Endothelial cell of umbilical vein (primary cell): ENCODE measurements around the gene ZBP1. TPM values are rescaled to one million over a fixed set of nuclear protein-coding genes. Genes with fewer than 3 reads are reported as not detected.
A peak's percentile ranks its signal among the peaks of the same experiment; 100 is the strongest.

ENCODE experiments used
- Bru-seq: library from RNA; stranded (reverse); fragments of 400-500 nt; gene quantifications from one replicate; lab custom pipeline; 2021; lab: Mats Ljungman, UMichigan
- BruChase-seq, 2 experiments: library from RNA; stranded (reverse); fragments of 400-500 nt; gene quantifications; one replicate each; lab custom pipeline; 2021; lab: Mats Ljungman, UMichigan
- BruUV-seq: library from RNA; stranded (reverse); fragments of 400-500 nt; replicated peaks from 2 replicates; lab custom pipeline; 2021; lab: Mats Ljungman, UMichigan
- CTCF ChIA-PET: fragments of 300-600, 350-600 bp; sonication (Branson Sonifier 250); formaldehyde crosslinking; loops from one replicate; lab custom pipeline; 2021; ENCODE audit warnings: antibody characterized with exemption, inconsistent platforms; lab: Charles Lee
- POLR2A ChIA-PET: fragments of 300-600, 350-600 bp; sonication (Branson Sonifier 250); formaldehyde crosslinking; loops from one replicate; lab custom pipeline; 2021; ENCODE audit warnings: antibody characterized with exemption, inconsistent platforms; lab: Charles Lee
- DNase-seq: peaks from one replicate; pipeline ENCODE4 v3.0.0-alpha.2; 2011; ENCODE audit warnings: low read depth, low spot score
- FAIRE-seq: peaks from 2 replicates; lab custom pipeline; 2011; peaks lifted over from hg19 to GRCh38; lab: Jason Lieb, UNC
- H2AFZ ChIP-seq: 2 replicates; pipeline ENCODE4 v1.6.0; 2012; ENCODE audit warnings: low read depth, low read length, control low read depth, inconsistent platforms
- H3K27ac ChIP-seq: 2 replicates; pipeline ENCODE4 v1.5.1; 2011; ENCODE audit warnings: low read depth, mild to moderate bottlenecking, control low read depth, low read length, moderate library complexity; ENCODE audit not compliant: insufficient read depth
- H3K27me3 ChIP-seq, 2 experiments: 2 replicates each; pipeline versions ENCODE4 v1.6.0 to v1.6.1; 2011; ENCODE audit warnings: low read length in 2 of 2, mixed read lengths in 1 of 2; ENCODE audit not compliant: control insufficient read depth in 2 of 2, insufficient read depth in 2 of 2
- H3K36me3 ChIP-seq, 2 experiments: 2 replicates in 1 of 2; 3 replicates in 1 of 2; pipeline ENCODE4 v1.5.1; 2011; ENCODE audit warnings: low read length in 2 of 2, mild to moderate bottlenecking in 1 of 2, moderate library complexity in 1 of 2; ENCODE audit not compliant: control insufficient read depth in 2 of 2, insufficient read depth in 2 of 2; ENCODE audit errors: extremely low read depth in 1 of 2
- H3K4me1 ChIP-seq: 3 replicates; pipeline ENCODE4 v1.5.1; 2011; ENCODE audit warnings: mild to moderate bottlenecking, low read length; ENCODE audit not compliant: control insufficient read depth, insufficient read depth; ENCODE audit errors: extremely low read depth
- H3K4me2 ChIP-seq: 2 replicates; pipeline ENCODE4 v1.6.1; 2011; ENCODE audit warnings: low read length, control low read depth, mixed read lengths; ENCODE audit not compliant: insufficient read depth
- H3K4me3 ChIP-seq, 3 experiments: fragments of 200-600 bp in 1 of 3; sonication (generic), shearing (Covaris generic) in 1 of 3; replicated peaks in 1 of 3; 2 replicates each; pipeline ENCODE4 v1.5.1; 2011 to 2016; ENCODE audit warnings: control low read depth in 3 of 3, low read length in 3 of 3, mild to moderate bottlenecking in 2 of 3, inconsistent platforms in 1 of 3, low read depth in 1 of 3, moderate library complexity in 1 of 3; ENCODE audit not compliant: insufficient read depth in 1 of 3
- H3K79me2 ChIP-seq: 2 replicates; pipeline ENCODE4 v1.6.0; 2012; ENCODE audit warnings: low read length, inconsistent platforms; ENCODE audit not compliant: control insufficient read depth, insufficient read depth
- H3K9ac ChIP-seq: replicated peaks from 2 replicates; pipeline ENCODE3; 2011; ENCODE audit warnings: low read length, control low read depth; ENCODE audit not compliant: insufficient read depth; ENCODE audit errors: extremely low read depth
- H3K9me1 ChIP-seq: replicated peaks from 3 replicates; pipeline ENCODE4 v1.6.0; 2011; ENCODE audit warnings: mild to moderate bottlenecking, low read length; ENCODE audit not compliant: control insufficient read depth, insufficient read depth; ENCODE audit errors: extremely low read depth
- H3K9me3 ChIP-seq: replicated peaks from 2 replicates; pipeline ENCODE4 v1.5.1; 2012; ENCODE audit warnings: low read length, inconsistent platforms; ENCODE audit not compliant: control insufficient read depth, insufficient read depth
- H4K20me1 ChIP-seq: replicated peaks from 2 replicates; pipeline ENCODE3; 2011; ENCODE audit warnings: mild to moderate bottlenecking, low read length; ENCODE audit not compliant: control insufficient read depth, insufficient read depth; ENCODE audit errors: extremely low read depth
- EZH2 ChIP-seq: IDR thresholded peaks from 2 replicates; pipeline ENCODE4 v1.6.1; 2012; ENCODE audit warnings: borderline replicate concordance, low read depth, mild to moderate bottlenecking, moderate library complexity, low read length, inconsistent platforms; ENCODE audit not compliant: severe bottlenecking
- FOS ChIP-seq: IDR thresholded peaks from 2 replicates; pipeline ENCODE4 v1.6.1; 2011; ENCODE audit warnings: mild to moderate bottlenecking, low read length, moderate library complexity, borderline replicate concordance; ENCODE audit not compliant: insufficient read depth
- GATA2 ChIP-seq: IDR thresholded peaks from 2 replicates; pipeline ENCODE4 v1.7.0; 2011; ENCODE audit warnings: low read depth, mild to moderate bottlenecking, moderate library complexity, mixed read lengths, low read length; ENCODE audit not compliant: insufficient read length, insufficient read depth
- JUN ChIP-seq: IDR thresholded peaks from 2 replicates; pipeline ENCODE4 v1.6.1; 2011; ENCODE audit warnings: borderline replicate concordance, low read depth; ENCODE audit not compliant: insufficient read length, insufficient read depth
- MYC ChIP-seq: IDR thresholded peaks from one replicate; pipeline ENCODE4 v1.6.1; 2011; ENCODE audit warnings: mild to moderate bottlenecking, low read depth, low read length
- POLR2A ChIP-seq: IDR thresholded peaks from 2 replicates; pipeline ENCODE4 v1.6.1; 2012; ENCODE audit warnings: low read depth, mild to moderate bottlenecking, control low read depth, low read length
- POLR2AphosphoS5 ChIP-seq: IDR thresholded peaks from 2 replicates; pipeline ENCODE4 v1.6.1; 2012; ENCODE audit warnings: low read depth, mild to moderate bottlenecking, control low read depth, low read length, moderate library complexity; ENCODE audit not compliant: insufficient read depth
- dilution Hi-C: fragments of 300-500 bp; cut with MboI; formaldehyde crosslinking; loops from one replicate; pipeline ENCODE4 v1.15.0; 2019; ENCODE audit warnings: low sequenced_read_pairs; ENCODE audit not compliant: extremely low pct_ligation_motif_present
- intact Hi-C: fragments of 100-400 bp; cut with micrococcal nuclease; formaldehyde crosslinking; loops from one replicate; pipeline ENCODE4 v1.10.0; 2022
- long read RNA-seq: library from polyadenylated mRNA; stranded (forward); transcript quantifications from one replicate; pipeline ENCODE4 v2.0.0, GENCODE V29; 2021
- polyA minus RNA-seq, 3 experiments: library from RNA; depleted of rRNA, polyadenylated mRNA; stranded (reverse); fragments of >200 nt; gene quantifications; 1 replicate in 1 of 3; 2 replicates in 2 of 3; pipeline ENCODE4 v1.2.3, GENCODE V29; 2011
- polyA plus RNA-seq, 4 experiments: library from polyadenylated mRNA; depleted of rRNA in 3 of 4; stranded (reverse) in 3 of 4; unstranded in 1 of 4; fragments of >200 nt; gene quantifications; 2 replicates each; pipeline versions ENCODE4 v1.2.1 to v1.2.3, GENCODE V29; 2011 to 2012; ENCODE audit warnings: missing spikeins in 1 of 4
- total RNA-seq: library from RNA; stranded (reverse); gene quantifications from 2 replicates; pipeline ENCODE4 v1.2.3, GENCODE V29; 2021
- TF ChIP-seq, protein P1 (sequence below): IDR thresholded peaks from 2 replicates; pipeline ENCODE4 v1.6.1; 2011; ENCODE audit not compliant: insufficient read depth, insufficient read length
- TF ChIP-seq, protein P2 (sequence below), 2 donors: IDR thresholded peaks; 1 replicate in 1 of 2; 2 replicates in 1 of 2; pipeline ENCODE4 v1.5.1; 2011; ENCODE audit warnings: low read length in 2 of 2, mild to moderate bottlenecking in 2 of 2, moderate library complexity in 2 of 2, control low read depth in 1 of 2, inconsistent platforms in 1 of 2, low read depth in 1 of 2; ENCODE audit not compliant: insufficient read depth in 1 of 2; ENCODE audit errors: extremely low read depth in 1 of 2

The ZBP1 gene
- total RNA-seq (not detected in 2 replicates), polyA plus RNA-seq (not detected in 2 replicates), polyA minus RNA-seq (not detected in 2 replicates), Bru-seq, nascent RNA (not detected), BruChase-seq, experiment 1, labeled RNA remaining after a 6-hour chase (percentile 13 among the genes with signal in this experiment), BruChase-seq, experiment 2, labeled RNA remaining after a 2-hour chase (percentile 9 among the genes with signal in this experiment)
- not detected in 2 replicates for polyA plus RNA-seq (2011; cell fraction: cytosol; rRNA removed)
- not detected in 2 replicates for polyA plus RNA-seq (2011; cell fraction: nucleus; rRNA removed)
- not detected in 2 replicates for polyA plus RNA-seq (2012)
- polyA minus RNA-seq (2011; cell fraction: cytosol; rRNA and poly(A)+ RNA removed), result not detected
- not detected in 2 replicates for polyA minus RNA-seq (2011; cell fraction: nucleus; rRNA and poly(A)+ RNA removed)
- long read RNA-seq, result 0 reads

GRCh38 chr20:57620274-57620990 is at the start of gene ZBP1:
Gene ZBP1 (minus strand): TSS chr20:57620426. CDS start chr20:57620295, 131 bp downstream.
- DNase-seq, result no peak
- Histone ChIP-seq H3K4me1 (no peaks in the 10 kb centered on the region), H3K79me2 (no peaks in the 10 kb centered on the region), H3K9me3 (no peaks in the 10 kb centered on the region), H3K9me1 (no peaks in the 10 kb centered on the region), H3K27me3 (no peaks in the 10 kb centered on the region), H2AFZ (no peak within 1 kb of the TSS), H3K4me2 (no peak within 1 kb of the TSS), H3K27ac (no peak within 1 kb of the TSS), H3K9ac (no peak within 1 kb of the TSS), H3K4me3 (no peak within 1 kb of the TSS), H3K36me3 (no peaks in the 10 kb centered on the region), H4K20me1 (no peaks in the 10 kb centered on the region)
- intact Hi-C loops, result no loop called here
- dilution Hi-C loops, result no loop called here
- no TSS peak for BruUV-seq
- ChIA-PET POLR2A (no interaction called here), CTCF (interaction anchor here (1.0 to 5.5 kb wide), 5 partner anchors 26 to 559 kb away, joined by 3 to 83 read pairs (median 6); no protein-coding TSS in a partner anchor)
- TF ChIP-seq FOS, result no peak
- TF ChIP-seq POLR2AphosphoS5, result no peak
- TF ChIP-seq, protein P1, sequence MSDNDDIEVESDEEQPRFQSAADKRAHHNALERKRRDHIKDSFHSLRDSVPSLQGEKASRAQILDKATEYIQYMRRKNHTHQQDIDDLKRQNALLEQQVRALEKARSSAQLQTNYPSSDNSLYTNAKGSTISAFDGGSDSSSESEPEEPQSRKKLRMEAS, result no peak
- no peak for TF ChIP-seq POLR2A
- no peak for TF ChIP-seq EZH2
- TF ChIP-seq MYC, result no peak
- TF ChIP-seq JUN, result no peak
- TF ChIP-seq GATA2, result no peak
- TF ChIP-seq, protein P2, sequence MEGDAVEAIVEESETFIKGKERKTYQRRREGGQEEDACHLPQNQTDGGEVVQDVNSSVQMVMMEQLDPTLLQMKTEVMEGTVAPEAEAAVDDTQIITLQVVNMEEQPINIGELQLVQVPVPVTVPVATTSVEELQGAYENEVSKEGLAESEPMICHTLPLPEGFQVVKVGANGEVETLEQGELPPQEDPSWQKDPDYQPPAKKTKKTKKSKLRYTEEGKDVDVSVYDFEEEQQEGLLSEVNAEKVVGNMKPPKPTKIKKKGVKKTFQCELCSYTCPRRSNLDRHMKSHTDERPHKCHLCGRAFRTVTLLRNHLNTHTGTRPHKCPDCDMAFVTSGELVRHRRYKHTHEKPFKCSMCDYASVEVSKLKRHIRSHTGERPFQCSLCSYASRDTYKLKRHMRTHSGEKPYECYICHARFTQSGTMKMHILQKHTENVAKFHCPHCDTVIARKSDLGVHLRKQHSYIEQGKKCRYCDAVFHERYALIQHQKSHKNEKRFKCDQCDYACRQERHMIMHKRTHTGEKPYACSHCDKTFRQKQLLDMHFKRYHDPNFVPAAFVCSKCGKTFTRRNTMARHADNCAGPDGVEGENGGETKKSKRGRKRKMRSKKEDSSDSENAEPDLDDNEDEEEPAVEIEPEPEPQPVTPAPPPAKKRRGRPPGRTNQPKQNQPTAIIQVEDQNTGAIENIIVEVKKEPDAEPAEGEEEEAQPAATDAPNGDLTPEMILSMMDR (IDR thresholded peaks at IDR 0.05; ENCODE audit: extremely low read depth in 1 of 2, insufficient read depth in 1 of 2, low read depth in 1 of 2, low read length in 2 of 2), result no peak
- no peak for FAIRE-seq
